GM19328 (cell line): ENCODE data around the gene JAK1.

Experiments
- ATAC-seq: cut with Tn5 transposase; IDR thresholded peaks from one replicate; pipeline ENCODE4 v1.9.1; 2021; ENCODE audit warnings: mild to moderate bottlenecking, moderate library complexity; ENCODE audit not compliant: unreplicated experiment

Gene JAK1

DNA sequence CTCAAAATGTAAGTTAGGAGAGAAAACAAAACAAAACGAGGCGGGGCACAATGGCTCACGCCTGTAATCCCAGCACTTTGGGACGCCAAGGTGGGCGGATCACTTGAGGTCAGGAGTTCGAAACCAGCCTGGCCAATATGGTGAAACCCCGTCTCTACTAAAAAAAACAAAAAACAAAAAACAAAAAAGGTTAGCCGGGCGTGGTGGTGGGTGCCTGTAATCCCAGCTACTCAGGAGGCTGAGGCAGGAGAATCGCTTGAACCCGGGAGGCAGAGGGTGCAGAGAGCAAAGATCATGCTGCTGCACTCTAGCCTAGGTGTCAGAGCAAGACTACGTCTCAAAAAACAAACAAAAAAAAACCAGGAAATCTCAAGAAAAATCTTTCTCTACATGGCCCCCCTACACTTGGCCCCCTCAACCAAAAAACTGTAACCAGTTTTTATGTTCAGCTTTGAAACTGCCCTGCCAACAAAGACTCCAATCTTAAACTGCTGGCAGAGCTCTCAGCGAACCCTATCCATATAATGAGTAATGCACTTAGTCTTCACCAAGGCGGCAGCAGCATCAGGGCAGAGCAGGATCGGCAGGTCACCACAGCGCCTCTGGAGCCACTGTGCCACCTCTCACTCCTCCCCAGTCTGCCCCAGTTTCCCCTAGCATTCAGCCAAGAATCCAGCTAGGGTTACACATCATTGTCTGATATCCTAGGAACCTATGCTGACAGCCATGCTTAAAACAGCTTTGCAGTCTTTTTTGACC, 71.7 kb downstream of the JAK1 start:
- ATAC-seq = no peak

DNA sequence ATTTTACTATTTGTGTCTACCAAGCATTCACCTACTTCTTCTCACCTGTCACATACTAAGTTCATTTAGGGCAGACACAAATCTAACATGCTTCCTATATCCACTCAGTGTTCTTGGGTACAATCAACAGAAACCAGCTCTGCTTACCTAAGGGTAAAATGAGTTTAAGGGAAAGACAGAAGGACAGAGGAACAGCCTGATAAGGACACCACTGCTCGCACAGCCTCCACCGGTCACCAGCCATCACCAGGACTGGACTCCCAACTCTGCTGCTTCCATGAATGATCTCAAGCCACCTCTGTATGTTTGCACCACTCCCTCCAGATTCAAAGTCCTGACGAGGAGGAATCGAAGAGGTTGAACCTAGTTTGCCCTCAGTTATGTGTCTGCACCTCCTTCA, 72.4 kb downstream of the JAK1 start:
- ATAC-seq = no peak

- ATAC-seq = no peak
These were observed 73.5 kb downstream of the JAK1 start for GRCh38 chr1:64892576-64893573.

GRCh38 chr1:64891448-64891825, 74.9 kb downstream of the JAK1 start:
- ATAC-seq = no peak

DNA sequence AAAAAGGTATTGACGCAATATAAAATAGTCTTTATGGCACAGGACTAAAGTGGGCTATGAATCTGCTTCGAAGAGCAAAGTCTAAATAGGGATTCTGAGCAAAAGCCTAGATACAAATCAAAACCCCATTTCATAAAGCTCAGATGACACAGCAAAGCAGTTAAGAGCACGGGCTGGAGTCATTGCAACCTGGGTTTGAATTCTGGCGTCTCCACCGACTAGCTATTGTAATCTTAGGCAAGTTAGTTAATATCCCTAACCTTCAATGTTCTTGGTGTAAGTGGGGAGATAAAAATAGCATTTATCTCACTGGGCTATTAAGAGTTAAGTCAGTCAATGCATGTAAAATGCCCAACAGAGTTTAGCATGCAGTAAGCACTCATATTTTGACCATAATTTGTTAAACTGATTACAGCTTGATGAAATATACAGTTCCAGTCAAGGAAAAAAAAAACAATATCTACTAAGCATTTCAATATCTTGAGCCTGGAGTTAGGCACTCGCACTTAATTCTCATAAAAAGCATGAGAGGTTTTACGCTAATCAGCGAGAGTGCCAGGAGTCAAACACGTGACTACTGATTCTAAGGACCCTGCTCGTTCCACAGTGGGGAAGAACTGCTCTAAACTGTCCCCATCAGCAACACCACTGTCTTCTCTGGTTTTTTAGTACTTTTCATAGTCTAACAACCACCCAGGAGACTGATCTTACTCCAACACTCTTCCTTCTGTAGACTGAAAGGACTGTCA, 75.5 kb downstream of the JAK1 start:
- ATAC-seq = no peak

GRCh38 chr1:64887689-64888217, 78.6 kb downstream of the JAK1 start:
- ATAC-seq = no peak

- ATAC-seq = no peak
These were observed 79.5 kb downstream of the JAK1 start for GRCh38 chr1:64886877-64887276.

GRCh38 chr1:64885648-64886047, 80.7 kb downstream of the JAK1 start:
- no peak for ATAC-seq

DNA sequence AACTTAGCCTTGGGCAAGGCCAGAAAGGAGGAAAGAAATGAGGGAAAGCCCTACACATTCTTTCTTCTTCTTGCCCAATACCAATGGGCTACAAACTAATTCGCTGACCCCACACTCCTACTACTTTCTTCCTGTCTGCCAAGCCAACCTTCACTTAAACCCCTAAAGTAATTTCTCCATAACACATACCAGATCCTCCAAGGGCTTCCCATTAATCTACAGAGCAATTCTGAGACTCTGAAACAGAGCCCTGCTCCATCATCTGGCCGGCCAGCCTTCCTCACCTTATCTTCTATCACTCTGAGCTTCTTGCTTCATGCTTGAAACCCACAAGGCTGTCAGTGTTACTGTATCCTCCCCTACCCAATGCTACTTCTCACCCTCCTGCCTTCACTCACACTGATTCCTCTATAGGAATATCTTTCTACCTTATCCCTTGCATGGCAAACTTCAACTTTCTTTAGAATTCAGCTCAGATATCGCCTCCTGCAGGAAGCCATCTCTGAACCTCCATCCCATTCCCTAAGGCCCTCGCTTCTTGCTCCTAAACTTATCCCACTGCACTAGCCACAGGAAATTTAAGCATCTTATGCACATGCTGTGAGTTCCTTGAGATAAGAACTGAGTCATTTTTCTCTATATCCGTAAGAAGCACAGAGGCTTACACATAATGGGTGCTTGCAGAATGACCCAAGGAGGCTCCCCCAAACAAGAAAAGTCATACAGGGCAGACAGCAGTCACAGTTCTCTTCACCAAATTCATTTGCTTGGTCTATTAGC, 81.9 kb downstream of the JAK1 start:
- ATAC-seq = no peak

- ATAC-seq = peak; percentile 88
These were observed 83.6 kb downstream of the JAK1 start for GRCh38 chr1:64882574-64883255.

GRCh38 chr1:64881281-64881680, 85.1 kb downstream of the JAK1 start:
- ATAC-seq = no peak

DNA sequence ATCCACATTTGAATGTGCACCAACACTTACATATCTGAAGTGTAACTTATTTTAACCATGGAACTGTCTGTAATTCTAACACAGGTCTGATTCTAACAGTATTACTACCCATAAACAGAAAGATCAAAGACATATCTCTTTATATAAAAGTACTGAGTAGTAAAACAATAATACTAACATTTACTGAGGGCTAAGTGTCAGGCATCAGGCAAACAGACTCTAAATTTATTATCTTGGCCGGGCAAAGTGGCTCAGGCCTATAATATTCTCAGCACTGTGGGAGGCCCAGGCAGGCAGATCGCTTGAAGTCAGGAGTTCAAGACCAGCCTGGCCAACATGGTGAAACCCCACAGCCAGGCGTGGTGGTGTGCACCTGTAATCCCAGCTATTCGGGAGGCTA, 85.9 kb downstream of the JAK1 start:
- no peak for ATAC-seq

DNA sequence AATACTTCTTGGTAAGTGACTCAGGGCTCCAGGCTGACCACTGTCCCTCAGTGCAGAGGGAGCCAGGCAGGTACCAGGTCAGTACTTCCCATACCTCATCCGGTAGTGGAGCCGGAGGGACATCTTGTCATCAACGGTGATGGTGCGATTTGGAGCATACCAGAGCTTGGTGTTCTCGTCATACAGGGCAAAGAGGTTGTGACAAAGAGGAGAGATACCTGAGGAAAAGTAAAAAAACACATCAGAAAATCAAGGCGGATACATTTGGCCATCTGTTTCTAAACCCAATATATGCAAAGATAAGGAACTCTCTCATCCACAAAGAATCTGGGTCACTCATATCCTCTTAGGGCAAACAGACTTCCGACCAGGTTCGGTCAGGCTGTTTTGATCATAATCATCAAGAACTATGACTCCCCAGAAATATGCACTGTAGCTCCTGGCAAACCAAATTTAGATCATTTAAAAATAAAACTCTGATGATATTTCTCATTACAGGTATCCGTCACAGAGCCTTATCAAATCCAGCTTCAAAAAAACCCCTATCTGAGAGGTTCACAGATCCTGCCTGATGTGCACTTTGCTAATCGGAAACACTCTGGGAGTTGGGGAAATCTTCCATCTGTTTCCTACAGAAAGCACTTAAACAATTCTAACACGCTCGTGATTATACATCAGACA, 87.3 kb downstream of the JAK1 start:
- no peak for ATAC-seq

GRCh38 chr1:64878090-64878489, 88.3 kb downstream of the JAK1 start:
- ATAC-seq = no peak

DNA sequence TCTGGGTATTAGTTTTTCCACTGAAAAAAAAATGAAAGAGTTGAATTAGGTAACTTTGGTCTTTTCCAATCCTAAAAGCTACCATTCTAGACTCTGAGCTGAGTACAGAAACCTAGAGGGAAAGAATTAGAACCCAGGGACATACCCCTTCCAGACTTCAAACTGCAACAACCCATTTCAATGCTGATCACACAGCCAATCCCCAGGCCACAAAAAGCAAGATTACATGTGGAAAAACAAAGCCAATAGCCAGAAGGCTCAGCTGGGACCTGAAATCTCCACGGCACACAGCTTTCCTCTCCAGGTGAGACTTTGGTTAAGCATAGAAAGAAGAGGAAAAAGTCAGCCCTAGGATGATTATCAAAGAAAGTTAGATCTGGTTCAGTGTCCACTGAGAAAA, 88.8 kb downstream of the JAK1 start:
- no peak for ATAC-seq

DNA sequence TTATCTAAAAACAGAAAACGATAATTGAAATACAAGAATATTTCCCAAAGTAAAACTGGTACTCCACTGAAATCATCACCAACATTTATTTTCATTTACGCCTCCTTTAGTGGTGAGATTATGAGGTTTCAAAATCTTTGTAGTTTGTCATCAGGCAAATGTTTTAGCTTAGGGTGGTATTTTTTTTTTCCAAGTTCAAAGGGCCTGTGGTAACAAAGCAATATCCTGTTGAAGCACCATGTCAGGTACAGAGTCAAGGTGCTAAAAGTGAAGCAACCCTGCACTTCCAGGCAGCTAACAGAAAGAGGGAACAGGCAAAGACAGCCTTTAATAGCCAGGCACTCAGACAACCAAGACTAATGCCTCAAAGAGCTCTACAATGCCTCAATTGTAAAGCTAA, 89.2 kb downstream of the JAK1 start:
- ATAC-seq = no peak

DNA sequence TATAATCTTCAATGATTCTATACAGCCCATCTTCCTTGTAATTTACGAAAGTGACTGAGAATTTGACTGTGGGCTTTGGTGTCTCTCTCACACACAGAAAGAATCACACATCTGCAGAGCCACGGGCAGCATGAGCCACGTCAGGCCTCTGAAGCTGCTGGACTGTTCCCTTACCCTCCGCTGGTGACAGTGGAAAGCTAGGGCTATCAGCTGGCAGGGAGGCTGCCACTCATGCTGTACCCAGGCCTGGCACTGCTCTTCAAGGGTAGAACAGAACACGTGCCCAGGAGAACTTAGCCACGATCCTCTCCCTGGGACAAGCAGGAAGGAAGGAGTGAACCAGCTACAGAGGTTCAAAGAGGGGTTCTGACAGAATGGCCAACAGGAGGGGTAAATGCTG, 90.7 kb downstream of the JAK1 start:
- ATAC-seq = no peak

- ATAC-seq = no peak
These were observed 91.2 kb downstream of the JAK1 start for GRCh38 chr1:64875101-64875500.

- no peak for ATAC-seq
These were observed 91.7 kb downstream of the JAK1 start for GRCh38 chr1:64874666-64875065.
